GM23248 (cell line): Measurements from ENCODE around the gene DENND6B. TPM values are rescaled to one million over a fixed set of nuclear protein-coding genes. Genes with fewer than 3 reads are reported as not detected.
"Not testable (repeated sequence)": the region's sequence is repeated elsewhere in the genome, so short reads cannot be mapped to it uniquely, and the experiment has no call there.

Experiments
- DNase-seq: peaks from one replicate; pipeline ENCODE4 v3.0.0-alpha.2; 2015
- H2AFZ ChIP-seq: fragments of 200-600 bp; sonication (generic); 2 replicates; pipeline ENCODE4 v1.6.1; 2016; ENCODE audit warnings: antibody characterized with exemption
- H3F3A ChIP-seq: fragments of 200-600 bp; sonication (generic); 2 replicates; pipeline ENCODE4 v1.6.1; 2016; ENCODE audit warnings: mild to moderate bottlenecking, antibody characterized with exemption, mixed run types; ENCODE audit not compliant: insufficient read depth
- H3K27ac ChIP-seq: fragments of 200-600 bp; sonication (generic); 2 replicates; pipeline ENCODE4 v1.5.1; 2016; ENCODE audit warnings: mild to moderate bottlenecking
- H3K27me3 ChIP-seq: fragments of 200-600 bp; sonication (generic); replicated peaks from 2 replicates; pipeline ENCODE4 v1.6.1; 2016; ENCODE audit warnings: mild to moderate bottlenecking; ENCODE audit not compliant: insufficient read depth
- H3K36me3 ChIP-seq: fragments of 200-600 bp; sonication (generic); 2 replicates; pipeline ENCODE4 v1.6.1; 2016; ENCODE audit warnings: low read depth, mild to moderate bottlenecking
- H3K4me1 ChIP-seq: fragments of 200-600 bp; sonication (generic); 2 replicates; pipeline ENCODE4 v1.6.1; 2016; ENCODE audit warnings: mild to moderate bottlenecking; ENCODE audit not compliant: insufficient read depth
- H3K4me2 ChIP-seq: fragments of 200-600 bp; sonication (generic); one replicate; pipeline ENCODE4 v1.6.1; 2016; ENCODE audit warnings: mild to moderate bottlenecking; ENCODE audit not compliant: unreplicated experiment
- H3K4me3 ChIP-seq: fragments of 200-600 bp; sonication (generic); 2 replicates; pipeline ENCODE4 v1.5.1; 2016; ENCODE audit warnings: mild to moderate bottlenecking
- H3K79me2 ChIP-seq: fragments of 200-600 bp; sonication (generic); 2 replicates; pipeline ENCODE4 v1.6.1; 2016; ENCODE audit warnings: mild to moderate bottlenecking; ENCODE audit not compliant: insufficient read depth
- H3K9ac ChIP-seq: fragments of 200-600 bp; sonication (generic); 2 replicates; pipeline ENCODE4 v1.6.1; 2016; ENCODE audit warnings: mild to moderate bottlenecking
- H3K9me2 ChIP-seq: fragments of 200-600 bp; sonication (generic); 2 replicates; pipeline ENCODE4 v1.6.1; 2016; ENCODE audit warnings: mixed run types, mild to moderate bottlenecking, moderate library complexity; ENCODE audit not compliant: insufficient read depth
- H3K9me3 ChIP-seq: fragments of 200-600 bp; sonication (generic); one replicate; pipeline ENCODE4 v1.6.1; 2017; ENCODE audit warnings: low read depth
- H4K20me1 ChIP-seq: fragments of 200-600 bp; sonication (generic); 2 replicates; pipeline ENCODE4 v1.6.0; 2016; ENCODE audit not compliant: insufficient read depth
- EZH2 ChIP-seq: fragments of 200-600 bp; sonication (generic); IDR thresholded peaks from 2 replicates; pipeline ENCODE4 v1.6.1; 2018; ENCODE audit warnings: antibody characterized with exemption, mild to moderate bottlenecking; ENCODE audit not compliant: insufficient read depth, poor library complexity, severe bottlenecking
- EZH2phosphoT487 ChIP-seq: fragments of 200-600 bp; sonication (generic); IDR thresholded peaks from 2 replicates; pipeline ENCODE4 v1.6.1; 2018; ENCODE audit warnings: antibody characterized with exemption, moderate library complexity, mild to moderate bottlenecking, low read depth; ENCODE audit not compliant: insufficient read depth
- WGBS, 2 experiments: methylation state at CpG; one replicate each; pipeline ENCODE4 v1.1.6; 2015 to 2017; ENCODE audit warnings: low lambda C conversion rate in 2 of 2, low coverage in 1 of 2; ENCODE audit errors: missing lambda C conversion rate in 2 of 2; 5-methylcytosine and 5-hydroxymethylcytosine counted together
- in situ Hi-C: fragments of 300-500 bp; cut with MboI; formaldehyde crosslinking; loops from 2 replicates; pipeline ENCODE4 v1.15.0; 2020
- polyA plus RNA-seq: library from polyadenylated mRNA; unstranded; fragments of >200 nt; fragmentation: Nextera tagmentation; extraction: Ambion mirVana; gene quantifications from 2 replicates; pipeline ENCODE4 v1.2.1, GENCODE V29; 2016
- total RNA-seq: library from RNA; depleted of rRNA; stranded (reverse); fragments of >200 nt; shearing (Covaris generic); gene quantifications from 2 replicates; pipeline ENCODE4 v1.2.3, GENCODE V29; 2014

The DENND6B gene
- total and polyA plus RNA-seq, 2 experiments from 2014 or later = 5.7 to 6.1 TPM

DNA sequence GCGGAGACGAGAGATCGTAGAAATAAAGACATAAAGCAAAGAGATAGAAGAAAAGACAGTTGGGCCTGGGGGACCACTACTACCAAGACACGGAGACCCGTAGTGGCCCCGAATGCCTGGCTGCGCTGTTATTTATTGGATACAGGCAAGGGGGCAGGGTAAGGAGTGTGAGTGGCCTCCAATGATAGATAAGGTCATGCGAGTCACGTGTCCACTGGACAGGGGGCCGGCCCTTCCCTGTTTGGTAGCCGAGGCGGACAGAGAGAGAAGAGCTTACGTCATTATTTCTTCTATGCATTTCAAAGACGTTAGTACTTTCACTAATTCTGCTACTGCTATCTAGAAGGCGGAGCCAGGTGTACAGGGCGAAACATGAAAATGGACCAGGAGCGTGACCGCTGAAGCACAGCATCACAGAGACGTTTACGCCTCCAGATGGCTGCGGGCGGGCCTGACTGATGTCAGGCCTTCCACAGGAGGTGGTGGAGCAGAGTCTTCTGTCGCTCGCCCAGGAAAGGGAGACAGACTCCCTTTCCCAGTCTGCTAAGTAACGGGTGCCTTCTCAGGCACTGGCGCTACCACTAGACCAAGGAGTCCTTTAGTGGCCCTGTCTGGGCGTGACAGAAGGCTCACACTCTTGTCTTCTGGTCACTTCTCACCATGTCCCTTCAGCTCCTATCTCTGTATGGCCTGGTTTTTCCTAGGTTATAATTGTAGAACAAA is 41.1 kb upstream of the DENND6B start:
- H3K9ac ChIP-seq = no peak overlapping the region
- H3K4me2 ChIP-seq = no peak overlapping the region
- no peak overlapping the region for H3K27ac ChIP-seq
- H2AFZ ChIP-seq = no peak overlapping the region
- H3K36me3 ChIP-seq = peaks cover 5% of the 10 kb centered on the region
- H4K20me1 ChIP-seq = 0 out of 2 replicates have a peak, but pooled peaks cover 7% of the 10 kb centered on the region
- 0 out of 2 replicates have a peak, but pooled peaks cover 4% of the 10 kb centered on the region for H3F3A ChIP-seq
- H3K4me3 ChIP-seq = no peak overlapping the region
- no peak for DNase-seq
- H3K9me2 ChIP-seq = no peaks in the 10 kb centered on the region
- TF ChIP-seq EZH2phosphoT487 (no peak), EZH2 (no peak)
- no peaks in the 10 kb centered on the region for H3K4me1 ChIP-seq
- in situ Hi-C loops = no loop called here
- 93% methylated on average over 27 of the region's 27 CpGs for WGBS, 2 experiments
- H3K27me3 ChIP-seq = no peaks in the 10 kb centered on the region
- no peaks in the 10 kb centered on the region for H3K9me3 ChIP-seq
- peaks cover 92% of the 10 kb centered on the region for H3K79me2 ChIP-seq

DNA sequence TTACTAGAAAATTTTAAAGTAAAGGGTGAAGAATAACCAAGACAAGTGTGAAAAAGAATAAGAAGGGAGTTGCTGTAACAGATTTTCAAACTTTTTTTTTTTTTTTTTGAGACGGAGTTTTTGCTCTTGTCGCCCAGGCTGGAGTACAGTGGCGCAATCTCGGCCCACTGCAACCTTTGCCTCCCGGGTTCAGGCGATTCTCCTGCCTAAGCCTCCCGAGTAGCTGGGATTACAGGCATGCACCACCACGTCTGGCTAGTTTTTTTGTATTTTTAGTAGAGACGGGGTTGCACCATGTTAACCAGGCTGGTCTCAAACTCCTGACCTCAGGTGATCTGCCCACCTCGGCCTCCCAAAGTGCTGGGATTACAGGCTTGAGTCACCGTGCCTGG is 37.0 kb upstream of the DENND6B start:
- H3K4me2 ChIP-seq, H3K9me3 ChIP-seq, H3K36me3 ChIP-seq, H3K4me1 ChIP-seq, H3K27ac ChIP-seq, H3K9me2 ChIP-seq, DNase-seq, H2AFZ ChIP-seq, in situ Hi-C loops, H3F3A ChIP-seq, H3K4me3 ChIP-seq, H3K27me3 ChIP-seq, H3K9ac ChIP-seq: not testable (repeated sequence)
- H4K20me1 ChIP-seq = peaks cover 18% of the 10 kb centered on the region; the same call in 1 of the 2 replicates
- 92 to 96% methylated on average over 11 of the region's 11 CpGs for WGBS, 2 experiments
- H3K79me2 ChIP-seq = peaks cover 98% of the 10 kb centered on the region

DNA sequence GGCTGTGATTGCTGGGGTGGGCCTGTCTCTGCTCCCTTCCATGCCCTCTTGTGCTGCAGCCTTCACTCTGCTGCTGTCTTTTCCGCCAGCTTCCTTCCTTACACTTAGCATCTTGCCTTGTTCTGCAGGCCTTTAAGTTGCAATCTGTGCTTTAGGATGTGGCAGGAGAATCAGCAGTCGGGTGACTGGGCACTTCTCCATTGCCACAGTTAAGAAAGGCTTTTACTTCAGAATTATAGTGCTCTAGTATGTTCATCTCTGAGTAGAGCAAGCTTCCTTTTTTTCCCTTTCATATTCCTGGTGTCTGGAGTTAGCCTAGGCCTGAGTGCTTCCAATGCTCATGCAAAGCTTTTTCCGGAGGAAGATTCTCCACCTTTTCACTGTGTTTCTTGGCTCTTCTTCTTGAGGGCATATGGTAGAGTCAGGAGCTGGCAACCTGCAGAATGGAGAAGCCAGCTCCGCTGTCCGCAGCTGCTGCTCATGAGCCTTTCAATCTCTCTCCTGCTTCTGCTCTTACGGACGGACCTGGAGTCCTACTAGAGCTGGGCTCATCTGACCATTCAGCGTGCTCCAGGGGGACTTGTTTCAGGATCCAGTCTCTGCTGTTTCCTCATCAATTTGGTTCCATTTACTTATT is 36.5 kb upstream of the DENND6B start:
- TF ChIP-seq EZH2 = no peak
- TF ChIP-seq EZH2phosphoT487 = no peak
- Histone ChIP-seq H4K20me1 (peaks cover 18% of the 10 kb centered on the region; the same call in 1 of the 2 replicates), H3K9ac (no peak overlapping the region), H3K27ac (no peak overlapping the region), H3K9me2 (no peaks in the 10 kb centered on the region), H3K36me3 (no peaks in the 10 kb centered on the region; the same call in 1 of the 2 replicates), H3K4me2 (no peak overlapping the region), H3K4me3 (no peak overlapping the region), H2AFZ (no peak overlapping the region), H3K9me3 (no peaks in the 10 kb centered on the region), H3F3A (0 out of 2 replicates have a peak, but pooled peaks cover 4% of the 10 kb centered on the region), H3K79me2 (peaks cover 99% of the 10 kb centered on the region), H3K4me1 (no peaks in the 10 kb centered on the region), H3K27me3 (no peaks in the 10 kb centered on the region)
- in situ Hi-C loops = no loop called here
- DNase-seq = no peak
- WGBS, 2 experiments = 72 to 73% methylated on average over 8 of the region's 8 CpGs

DNA sequence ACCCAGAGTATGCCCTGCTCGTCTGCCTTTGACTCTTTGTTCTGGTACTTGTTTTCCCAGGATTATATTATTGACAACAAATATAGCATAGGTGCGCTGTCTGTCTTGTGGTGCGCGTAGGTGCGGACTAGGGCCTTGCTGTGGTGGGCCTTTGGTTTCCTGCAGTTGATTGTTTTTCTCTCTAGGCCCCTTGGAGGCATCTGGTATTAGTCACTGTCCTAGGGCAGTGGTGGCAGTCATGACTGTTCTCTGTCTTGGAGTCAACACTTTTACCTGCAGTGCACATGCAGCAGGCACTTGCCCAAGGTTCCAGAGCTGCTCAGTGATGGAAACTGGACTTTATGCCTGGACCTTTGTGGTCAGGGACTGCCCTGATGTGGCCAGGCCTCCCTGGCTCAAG is 34.9 kb upstream of the DENND6B start:
- Histone ChIP-seq H3K9me3 (no peaks in the 10 kb centered on the region), H3K27ac (no peak overlapping the region), H3K27me3 (no peaks in the 10 kb centered on the region), H3F3A (0 out of 2 replicates have a peak, but pooled peaks cover 4% of the 10 kb centered on the region), H4K20me1 (peaks cover 14% of the 10 kb centered on the region; the same call in 1 of the 2 replicates), H3K9me2 (no peaks in the 10 kb centered on the region), H3K4me1 (no peaks in the 10 kb centered on the region), H3K4me2 (no peak overlapping the region), H3K4me3 (no peak overlapping the region), H3K36me3 (no peaks in the 10 kb centered on the region; the same call in 1 of the 2 replicates), H2AFZ (no peak overlapping the region), H3K9ac (no peak overlapping the region), H3K79me2 (peaks cover 100% of the 10 kb centered on the region)
- TF ChIP-seq EZH2 = no peak
- no peak for TF ChIP-seq EZH2phosphoT487
- 89 to 93% methylated on average over 5 of the region's 5 CpGs for WGBS, 2 experiments
- DNase-seq = no peak
- in situ Hi-C loops = no loop called here
